HG03575 (cell line): ENCODE results near the gene HSPBP1.

ENCODE experiments used
- ATAC-seq: cut with Tn5 transposase; IDR thresholded peaks from one replicate; pipeline ENCODE4 v1.9.1; 2021; ENCODE audit not compliant: unreplicated experiment, insufficient number of reproducible peaks, low FRiP score; ENCODE audit errors: extremely low read depth

The HSPBP1 gene

DNA sequence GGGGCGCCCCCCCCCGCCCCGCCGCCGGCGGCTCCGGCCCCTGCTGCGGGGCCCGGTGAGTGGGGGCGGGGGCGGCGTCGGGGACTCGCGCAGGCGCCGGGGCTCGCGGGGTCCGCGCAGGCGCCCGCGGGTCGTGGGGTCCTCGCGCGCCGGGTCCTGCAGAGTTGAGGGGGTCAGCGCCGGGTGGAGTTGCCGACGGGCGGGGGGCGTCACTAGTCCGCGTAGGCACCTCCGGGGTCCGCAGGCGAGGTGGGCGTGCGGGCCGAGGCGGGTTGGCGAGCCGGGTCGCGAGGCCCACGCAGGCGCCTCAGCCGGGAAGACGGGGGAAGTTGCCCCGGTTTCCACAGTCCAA lies 21.5 kb downstream of the HSPBP1 start:
- no peak for ATAC-seq

- no peak for ATAC-seq
Observed at GRCh38 chr19:55257461-55258420, 22.2 kb downstream of the HSPBP1 start.

DNA sequence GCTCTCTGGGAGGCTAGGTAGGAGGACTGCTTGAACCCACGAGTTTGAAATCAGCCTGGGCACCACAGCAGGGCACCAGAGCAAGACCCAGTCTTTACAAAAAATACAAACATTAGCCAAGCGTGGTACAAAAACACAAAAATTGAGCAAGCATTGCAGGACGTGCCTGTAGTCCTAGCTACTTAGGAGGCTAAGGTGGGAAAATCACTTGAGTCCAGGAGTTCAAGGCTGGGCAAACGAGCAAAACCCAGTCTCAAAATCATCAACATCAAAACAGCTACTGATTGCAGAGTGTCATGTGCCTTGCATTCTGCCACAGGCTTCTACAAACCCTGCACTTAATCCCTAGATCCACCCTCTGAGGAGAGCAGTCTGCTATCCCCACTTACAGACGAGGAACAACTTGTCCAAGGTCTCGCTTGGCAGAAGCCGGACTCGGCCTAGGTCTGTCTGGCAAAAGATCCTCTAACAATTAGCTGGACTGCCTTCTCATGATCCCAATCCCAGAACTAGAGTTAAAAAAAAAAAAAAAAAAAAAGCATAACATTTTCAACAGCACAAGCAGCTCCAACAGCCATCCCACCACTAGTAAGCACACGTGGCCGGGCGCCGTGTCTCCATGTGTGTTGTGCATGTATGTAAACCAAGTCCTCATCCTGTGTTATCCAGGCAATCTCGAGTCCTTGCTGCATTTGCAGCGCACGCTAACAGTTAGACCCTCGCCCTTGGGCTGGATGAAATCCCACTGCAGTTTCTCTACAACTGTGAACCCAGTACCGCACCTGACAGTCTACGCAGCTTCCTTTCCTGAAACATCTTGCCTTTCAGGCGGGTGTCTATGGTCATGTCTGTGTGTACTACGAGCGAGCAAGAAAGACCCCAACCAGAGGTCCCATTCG lies 23.1 kb downstream of the HSPBP1 start:
- no peak for ATAC-seq

GRCh38 chr19:55255618-55256423 lies 24.1 kb downstream of the HSPBP1 start:
- ATAC-seq, result no peak

- ATAC-seq, result no peak
Observed at GRCh38 chr19:55254625-55254977, 25.3 kb downstream of the HSPBP1 start.

GRCh38 chr19:55253842-55254624 lies 25.9 kb downstream of the HSPBP1 start:
- ATAC-seq, result no peak

- ATAC-seq, result no peak
Observed at GRCh38 chr19:55252760-55253663, 26.9 kb downstream of the HSPBP1 start.

GRCh38 chr19:55251341-55252081 lies 28.4 kb downstream of the HSPBP1 start:
- no peak for ATAC-seq

DNA sequence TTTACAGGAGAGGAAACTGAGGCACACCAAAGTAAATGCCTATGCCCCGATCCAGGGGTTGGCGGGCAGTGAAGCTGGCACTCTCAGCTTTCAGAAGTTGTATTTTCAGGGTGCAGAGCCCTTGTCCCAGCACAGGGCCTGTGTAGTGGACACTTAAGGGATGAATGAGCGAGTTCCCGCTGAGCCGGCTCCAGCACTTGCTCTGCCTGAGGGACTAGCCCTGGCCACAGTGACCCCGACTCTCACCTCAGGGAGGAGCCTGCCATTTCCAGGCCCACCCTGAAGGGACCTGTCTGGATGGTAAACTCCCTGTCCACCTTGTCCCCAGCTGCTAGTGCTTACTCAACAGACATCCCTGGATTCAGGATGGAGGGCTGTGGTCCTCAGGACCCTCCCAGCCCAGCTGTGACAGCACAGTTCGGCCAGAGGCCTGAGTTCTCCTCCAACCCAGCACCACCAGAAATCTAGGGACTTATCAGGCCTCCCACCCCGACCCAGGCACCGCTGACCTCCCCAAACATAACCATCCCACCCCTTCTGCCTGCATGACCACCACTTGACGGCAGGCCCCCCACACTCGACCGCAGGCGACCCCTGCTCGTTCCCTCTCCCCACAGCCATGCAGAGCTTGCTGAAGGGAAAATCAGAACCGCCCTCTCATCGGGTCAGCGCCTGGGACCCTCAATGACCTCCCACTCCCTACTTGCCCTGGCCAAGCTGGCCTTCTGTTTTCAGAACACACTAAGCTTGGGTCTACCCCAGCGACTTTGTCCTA lies 29.5 kb downstream of the HSPBP1 start:
- ATAC-seq, result no peak

DNA sequence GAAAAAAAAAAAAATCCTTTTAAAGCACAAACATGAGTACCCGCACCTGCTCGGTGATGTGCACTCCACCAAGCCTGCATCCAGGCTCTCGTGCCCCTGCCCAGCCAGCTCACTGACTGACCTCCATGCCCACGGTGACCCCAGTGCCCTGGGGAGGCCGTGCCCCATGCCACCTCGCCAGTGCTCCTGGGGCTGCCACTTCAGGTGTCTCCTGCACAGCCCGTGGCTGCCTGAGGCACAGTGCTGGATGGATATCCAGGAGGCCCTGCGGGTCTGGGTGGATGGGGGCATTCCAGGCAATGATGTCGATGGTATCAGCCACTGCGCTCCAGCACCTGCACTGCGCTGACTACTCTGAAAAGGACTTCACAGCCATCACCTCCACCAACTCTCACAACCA lies 30.1 kb downstream of the HSPBP1 start:
- no peak for ATAC-seq

GRCh38 chr19:55248704-55249103 lies 31.2 kb downstream of the HSPBP1 start:
- ATAC-seq, result no peak

DNA sequence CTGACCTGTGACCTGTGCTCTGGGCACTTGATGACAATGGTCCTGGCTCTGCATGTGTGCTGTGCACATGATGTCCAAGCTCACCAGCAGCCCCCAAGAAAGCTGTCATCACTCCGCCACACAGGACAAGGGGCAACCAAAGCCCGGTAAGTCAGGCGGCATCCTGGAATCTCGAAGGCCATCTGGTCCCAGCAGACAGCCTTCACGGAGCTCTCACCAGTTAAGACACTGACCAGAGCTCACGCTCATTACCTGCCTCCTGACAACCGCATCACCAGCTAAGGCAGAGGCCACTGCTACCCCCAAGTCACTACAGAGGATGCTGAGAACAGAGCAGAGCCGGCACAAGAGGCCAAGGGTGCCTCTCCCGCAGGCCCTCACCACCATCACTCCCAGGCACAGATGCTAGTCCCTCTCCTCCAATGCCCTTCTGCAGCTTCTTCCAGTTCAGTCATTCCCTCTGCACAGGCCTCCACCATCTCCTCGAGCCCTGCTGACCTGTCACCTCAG lies 31.7 kb downstream of the HSPBP1 start:
- ATAC-seq, result no peak

GRCh38 chr19:55247621-55248099 lies 32.2 kb downstream of the HSPBP1 start:
- no peak for ATAC-seq

GRCh38 chr19:55246462-55247451 lies 33.2 kb downstream of the HSPBP1 start:
- no peak for ATAC-seq
